Neutrophil (primary cell): ENCODE measurements around the gene MYD88.

Source experiments
- H3K27ac ChIP-seq: fragments of 200-600 bp; sonication (generic); 2 replicates; pipeline ENCODE4 v1.5.1; 2016; ENCODE audit warnings: mild to moderate bottlenecking, moderate library complexity
- H3K27me3 ChIP-seq: fragments of 200-600 bp; sonication (generic); 2 replicates; pipeline ENCODE4 v1.6.0; 2016; ENCODE audit warnings: mild to moderate bottlenecking
- H3K36me3 ChIP-seq: fragments of 200-600 bp; sonication (generic); 2 replicates; pipeline ENCODE4 v1.5.1; 2017
- H3K4me1 ChIP-seq, 2 experiments: fragments of 200-600 bp in 1 of 2; sonication (generic) in 1 of 2; 1 replicate in 1 of 2; 2 replicates in 1 of 2; pipeline versions ENCODE4 v1.5.1 to v1.6.1; 2013 to 2016; ENCODE audit warnings: low read depth in 1 of 2, low read length in 1 of 2, mild to moderate bottlenecking in 1 of 2, moderate library complexity in 1 of 2; ENCODE audit not compliant: control insufficient read depth in 1 of 2, insufficient read depth in 1 of 2
- H3K4me3 ChIP-seq, 2 experiments: fragments of 200-600 bp in 1 of 2; sonication (generic) in 1 of 2; 1 replicate in 1 of 2; 2 replicates in 1 of 2; pipeline ENCODE4 v1.5.1; 2013 to 2016; ENCODE audit warnings: low read depth in 1 of 2, low read length in 1 of 2, mild to moderate bottlenecking in 1 of 2, moderate library complexity in 1 of 2
- H3K9me3 ChIP-seq: fragments of 200-600 bp; sonication (generic); 2 replicates; pipeline ENCODE4 v1.5.1; 2016
- TF ChIP-seq, protein P1 (sequence below): fragments of 200-600 bp; sonication (generic); IDR thresholded peaks from 2 replicates; pipeline ENCODE4 v1.5.1; 2016; ENCODE audit warnings: antibody characterized with exemption

Gene MYD88

DNA sequence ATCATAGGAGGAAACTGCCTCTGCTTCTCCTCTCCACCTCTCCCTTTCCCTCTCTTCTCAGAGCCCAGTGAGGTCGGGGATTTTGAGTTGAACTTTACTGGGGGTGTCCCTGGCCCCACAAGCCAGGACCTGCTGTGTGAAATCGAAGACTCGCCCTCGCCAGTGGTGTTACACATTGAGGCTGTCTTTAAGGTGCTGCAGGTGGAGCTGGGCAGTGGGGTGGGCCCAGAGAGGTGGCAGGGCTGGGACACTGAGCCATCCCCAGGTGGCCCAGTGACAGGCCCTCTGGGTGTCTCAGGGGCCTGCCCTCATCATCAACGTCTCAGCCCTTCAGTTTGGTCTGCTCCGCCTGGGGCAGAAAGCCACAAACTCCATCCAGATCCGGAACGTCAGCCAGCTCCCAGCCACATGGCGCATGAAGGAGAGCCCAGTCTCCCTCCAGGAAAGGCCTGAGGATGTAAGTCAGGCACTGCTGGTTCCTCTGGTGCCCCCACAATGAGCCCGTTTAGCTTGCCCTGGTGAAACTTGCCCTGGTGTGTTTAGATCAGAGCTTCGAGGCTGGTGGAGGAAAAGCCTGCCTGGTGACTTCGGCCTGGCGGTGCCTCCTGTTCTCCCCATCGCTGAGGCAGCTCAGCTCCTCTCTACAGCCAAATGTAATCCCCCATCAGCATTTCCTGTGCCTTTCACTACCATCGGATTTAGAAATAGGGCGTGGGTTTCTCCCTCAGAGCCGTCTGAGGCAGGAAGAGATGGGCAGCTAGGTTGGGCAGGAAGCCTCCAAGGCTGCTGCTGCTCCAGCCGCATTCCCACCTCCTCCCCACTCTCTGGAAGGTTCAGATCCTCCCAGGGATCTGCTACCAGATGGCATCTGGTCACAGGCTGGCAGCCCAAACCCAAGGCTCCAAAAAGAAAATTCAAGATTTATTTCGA lies 40.8 kb upstream of the MYD88 start:
- Histone ChIP-seq H3K36me3 (no peaks in the 10 kb centered on the region), H3K9me3 (no peaks in the 10 kb centered on the region)

DNA sequence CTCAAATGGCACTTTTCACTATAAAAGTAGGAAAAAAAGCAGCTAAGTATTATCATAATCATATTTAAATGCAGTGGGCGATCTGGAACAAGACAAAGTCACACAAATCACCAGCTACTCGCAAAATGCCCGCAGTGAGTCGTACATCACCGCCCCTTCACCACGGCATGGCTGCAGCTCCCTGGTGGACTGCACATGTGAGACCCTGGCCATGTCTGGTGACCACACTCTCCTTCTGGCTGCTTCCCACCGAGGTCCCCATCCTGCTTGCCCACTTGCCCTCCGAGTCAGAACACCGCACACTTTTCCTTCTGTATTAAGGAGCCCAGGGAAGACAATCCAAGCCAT lies 40.1 kb upstream of the MYD88 start:
- Histone ChIP-seq H3K4me1 (peaks cover 36 to 41% of the 10 kb centered on the region in 2 experiments), H3K9me3 (no peaks in the 10 kb centered on the region), H3K27me3 (no peaks in the 10 kb centered on the region), H3K36me3 (no peaks in the 10 kb centered on the region), H3K27ac (no peak overlapping the region), H3K4me3 (no peak overlapping the region)
- TF ChIP-seq, protein P1, sequence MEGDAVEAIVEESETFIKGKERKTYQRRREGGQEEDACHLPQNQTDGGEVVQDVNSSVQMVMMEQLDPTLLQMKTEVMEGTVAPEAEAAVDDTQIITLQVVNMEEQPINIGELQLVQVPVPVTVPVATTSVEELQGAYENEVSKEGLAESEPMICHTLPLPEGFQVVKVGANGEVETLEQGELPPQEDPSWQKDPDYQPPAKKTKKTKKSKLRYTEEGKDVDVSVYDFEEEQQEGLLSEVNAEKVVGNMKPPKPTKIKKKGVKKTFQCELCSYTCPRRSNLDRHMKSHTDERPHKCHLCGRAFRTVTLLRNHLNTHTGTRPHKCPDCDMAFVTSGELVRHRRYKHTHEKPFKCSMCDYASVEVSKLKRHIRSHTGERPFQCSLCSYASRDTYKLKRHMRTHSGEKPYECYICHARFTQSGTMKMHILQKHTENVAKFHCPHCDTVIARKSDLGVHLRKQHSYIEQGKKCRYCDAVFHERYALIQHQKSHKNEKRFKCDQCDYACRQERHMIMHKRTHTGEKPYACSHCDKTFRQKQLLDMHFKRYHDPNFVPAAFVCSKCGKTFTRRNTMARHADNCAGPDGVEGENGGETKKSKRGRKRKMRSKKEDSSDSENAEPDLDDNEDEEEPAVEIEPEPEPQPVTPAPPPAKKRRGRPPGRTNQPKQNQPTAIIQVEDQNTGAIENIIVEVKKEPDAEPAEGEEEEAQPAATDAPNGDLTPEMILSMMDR, result no peak

More for the DNA sequence above, 40.8 kb upstream of the MYD88 start:
- H3K27ac ChIP-seq, result no peak overlapping the region
- H3K4me1 ChIP-seq, result peaks cover 29 to 34% of the 10 kb centered on the region in 2 experiments
- H3K27me3 ChIP-seq, result no peaks in the 10 kb centered on the region
- no peak overlapping the region for H3K4me3 ChIP-seq
- TF ChIP-seq, protein P1, result no peak

DNA sequence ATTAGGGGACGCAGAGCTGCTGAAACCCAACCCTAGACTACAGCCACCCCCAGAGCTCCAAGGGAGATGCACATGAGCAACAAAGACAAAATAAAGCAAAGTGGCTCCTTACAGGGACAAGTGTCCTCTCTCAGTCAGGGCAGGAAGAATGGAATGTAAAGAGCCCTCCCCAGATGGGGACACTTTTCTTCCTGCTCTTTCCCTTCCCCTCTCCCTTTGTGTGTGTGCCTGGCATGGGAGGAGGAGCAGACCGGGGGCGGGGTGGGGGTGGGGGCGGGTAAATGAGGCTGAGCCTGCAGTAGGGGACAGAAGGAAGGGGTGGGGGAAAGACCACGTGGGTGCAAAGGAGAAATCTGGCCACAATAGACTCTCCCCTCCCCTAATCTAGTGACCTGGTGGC lies 38.9 kb upstream of the MYD88 start:
- no peak overlapping the region for H3K4me3 ChIP-seq
- no peak overlapping the region for H3K27ac ChIP-seq
- H3K4me1 ChIP-seq, result peaks cover 42 to 46% of the 10 kb centered on the region in 2 experiments
- no peaks in the 10 kb centered on the region for H3K36me3 ChIP-seq
- H3K9me3 ChIP-seq, result no peaks in the 10 kb centered on the region
- no peaks in the 10 kb centered on the region for H3K27me3 ChIP-seq
- TF ChIP-seq, protein P1, result no peak

DNA sequence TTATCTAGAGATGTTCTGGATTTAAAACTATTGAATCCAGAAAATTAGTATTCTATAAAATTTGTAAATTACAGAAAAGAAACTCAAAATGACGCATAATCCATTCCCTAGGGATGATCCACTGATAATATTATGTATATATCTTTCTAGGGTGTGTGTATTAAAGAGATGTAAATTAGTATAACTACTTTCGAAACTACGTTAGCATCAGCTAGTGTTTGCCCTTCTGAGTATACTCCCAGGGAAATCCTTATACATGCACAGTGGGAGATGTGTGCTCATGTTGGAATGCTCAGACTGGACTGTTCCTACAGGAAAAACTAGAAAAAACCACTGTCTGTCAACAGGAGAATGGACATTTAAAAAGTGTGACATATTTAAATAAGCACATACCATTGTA lies 38.0 kb upstream of the MYD88 start:
- Histone ChIP-seq H3K4me3 (no peak overlapping the region), H3K36me3 (no peaks in the 10 kb centered on the region), H3K9me3 (no peaks in the 10 kb centered on the region), H3K4me1 (peaks cover 42 to 46% of the 10 kb centered on the region in 2 experiments), H3K27ac (no peak overlapping the region), H3K27me3 (no peaks in the 10 kb centered on the region)
- TF ChIP-seq, protein P1, result no peak

DNA sequence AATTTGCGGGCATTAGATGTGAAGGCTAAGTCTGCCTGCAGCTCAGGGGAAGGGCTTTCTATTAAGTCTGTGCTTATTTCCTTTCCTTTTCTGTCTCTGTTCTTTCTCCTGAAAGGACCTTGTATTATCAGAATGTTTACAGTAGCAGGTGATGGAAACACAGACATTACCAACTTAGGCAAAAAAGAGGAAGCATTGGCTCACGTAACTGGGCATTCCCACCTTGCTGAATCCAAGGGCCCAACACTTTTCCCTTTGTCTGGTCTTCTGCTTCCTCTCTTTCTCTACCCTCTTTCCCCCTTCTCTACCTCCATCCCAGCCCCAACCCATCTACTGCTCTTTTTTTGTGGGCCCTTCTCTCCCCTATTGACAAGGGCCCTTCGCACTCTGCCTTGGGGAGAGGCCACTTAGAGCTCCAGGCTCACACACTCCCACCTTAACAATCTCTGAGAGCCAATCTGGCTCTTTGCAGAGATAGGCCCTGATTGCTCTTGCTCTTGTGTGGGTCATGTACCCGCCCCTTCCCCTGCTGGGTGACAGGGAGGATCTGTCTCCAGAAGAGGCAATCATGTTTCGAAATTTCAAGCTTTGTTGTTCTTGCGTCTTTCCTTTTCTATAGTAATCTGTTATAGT lies 36.5 kb upstream of the MYD88 start:
- TF ChIP-seq, protein P1, result no peak
- Histone ChIP-seq H3K9me3 (no peaks in the 10 kb centered on the region), H3K4me3 (peak overlapping the region; percentile 32 to 53)

More for the DNA sequence above, 36.5 kb upstream of the MYD88 start:
- Histone ChIP-seq H3K4me1 (peaks cover 53 to 57% of the 10 kb centered on the region in 2 experiments), H3K27ac (peak overlapping the region; percentile 84), H3K27me3 (no peaks in the 10 kb centered on the region), H3K36me3 (no peaks in the 10 kb centered on the region)
